NCI-H1417 (cell line): Measurements from ENCODE around the gene LOXL4.

Source experiments
- DNase-seq, 3 experiments: peaks; one replicate each; lab custom pipeline; 2025; lab: John Stamatoyannopoulos, UW

The LOXL4 gene

GRCh38 chr10:98267894-98268693 lies at the start of gene LOXL4:
Gene LOXL4, minus strand, starts transcription at chr10:98268194. Its CDS starts 5,175 bp downstream, at chr10:98263019.
- peak in 2 of 3 experiments; percentile 73 to 74 for DNase-seq

DNA sequence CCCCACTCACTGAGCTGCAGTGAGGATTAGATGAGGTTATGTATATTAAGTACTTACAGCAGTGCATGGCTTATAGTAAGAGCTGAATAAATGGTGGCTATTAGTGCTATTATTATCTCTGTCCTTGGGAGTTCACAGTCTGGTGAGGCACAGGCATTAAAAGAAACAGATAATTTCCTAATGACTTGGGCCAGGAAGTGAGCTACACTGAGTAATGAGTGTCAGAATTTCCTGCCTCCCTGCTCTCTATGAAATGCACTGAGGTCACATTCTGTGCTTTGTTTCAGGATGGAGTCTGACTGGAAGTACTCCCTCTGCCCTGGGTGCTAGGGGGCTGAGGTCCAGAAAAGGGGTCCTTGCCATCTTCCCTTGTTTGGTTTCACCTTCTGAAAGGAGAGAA lies 48.7 kb upstream of the LOXL4 start:
- DNase-seq = peak in 1 of 3 experiments; percentile 4

DNA sequence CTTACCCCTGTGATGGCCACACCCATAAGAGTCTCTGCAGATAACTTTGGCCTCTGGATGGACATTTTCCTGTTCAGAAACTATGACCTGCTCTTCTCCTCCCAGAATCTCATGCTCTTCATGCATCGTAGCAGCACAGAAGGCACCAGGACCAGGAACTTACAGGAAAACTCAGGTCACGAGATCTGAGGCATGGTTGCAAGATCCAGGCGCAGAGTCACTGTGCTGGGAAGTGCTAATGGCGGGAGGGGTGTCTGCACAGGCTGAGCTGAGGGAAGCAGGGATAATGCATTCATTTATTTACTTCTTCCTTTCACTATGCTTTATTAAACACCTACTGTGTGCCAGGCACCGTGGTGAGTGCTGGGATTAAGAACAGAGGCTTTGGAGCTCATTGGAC lies 48.2 kb upstream of the LOXL4 start:
- no peak for DNase-seq

DNA sequence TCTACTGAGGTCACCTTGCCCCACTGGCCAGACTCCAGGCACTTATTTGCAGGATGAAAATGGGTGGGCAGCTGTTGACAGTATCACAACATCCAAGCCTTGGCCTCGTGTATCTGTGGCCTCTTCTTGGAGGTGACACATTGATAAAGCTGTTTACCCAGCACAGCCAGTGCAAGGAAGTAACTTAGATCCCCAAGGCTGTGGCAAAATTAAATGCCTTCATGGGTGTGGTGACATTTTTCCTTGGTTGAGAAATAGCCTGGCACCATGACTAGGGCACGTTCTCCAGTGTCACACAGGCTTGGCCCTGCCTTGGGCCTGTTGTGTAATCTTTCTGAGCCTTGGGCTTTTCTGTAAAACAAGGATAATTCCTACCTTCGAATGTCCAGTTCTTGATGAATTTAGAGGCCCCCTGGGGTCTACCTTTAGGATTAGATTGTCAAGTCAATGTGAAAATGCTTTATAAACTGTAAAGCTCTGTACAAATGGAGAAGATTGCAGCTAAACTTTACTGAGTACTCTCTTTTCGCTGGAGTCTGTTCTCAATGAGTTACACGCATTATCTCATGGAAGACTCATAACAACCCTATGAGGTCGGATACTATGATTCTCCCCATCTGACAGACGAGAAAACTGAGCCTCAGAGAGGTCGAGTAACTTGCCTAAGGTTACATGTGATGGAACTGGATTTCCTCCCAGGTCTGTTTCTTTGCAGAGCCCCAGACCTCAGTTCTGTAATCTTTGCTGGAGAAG lies 46.7 kb upstream of the LOXL4 start:
- no peak for DNase-seq

- no peak for DNase-seq
Observed at GRCh38 chr10:98313598-98313997, 45.6 kb upstream of the LOXL4 start.

DNA sequence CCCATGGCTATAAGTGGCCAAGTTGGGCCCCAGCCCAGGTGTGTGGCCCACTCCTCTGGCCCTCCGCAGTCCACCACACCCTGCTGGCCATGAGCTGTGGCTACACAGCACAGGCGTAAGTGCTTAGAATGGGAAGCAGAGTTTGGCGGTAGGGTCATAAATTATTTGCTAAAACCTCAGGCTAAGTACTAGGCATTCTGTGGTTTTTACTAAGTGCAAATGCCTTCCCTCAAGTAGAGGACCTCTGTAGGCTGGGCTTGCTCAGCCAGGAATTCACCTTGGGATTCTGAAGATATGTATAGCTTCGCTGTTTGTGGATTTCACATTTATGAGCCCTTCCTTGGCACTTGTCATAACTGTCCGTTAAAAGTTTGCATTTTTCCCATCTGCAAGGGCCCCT lies 44.8 kb upstream of the LOXL4 start:
- no peak for DNase-seq

GRCh38 chr10:98312349-98312748 lies 44.4 kb upstream of the LOXL4 start:
- no peak for DNase-seq

DNA sequence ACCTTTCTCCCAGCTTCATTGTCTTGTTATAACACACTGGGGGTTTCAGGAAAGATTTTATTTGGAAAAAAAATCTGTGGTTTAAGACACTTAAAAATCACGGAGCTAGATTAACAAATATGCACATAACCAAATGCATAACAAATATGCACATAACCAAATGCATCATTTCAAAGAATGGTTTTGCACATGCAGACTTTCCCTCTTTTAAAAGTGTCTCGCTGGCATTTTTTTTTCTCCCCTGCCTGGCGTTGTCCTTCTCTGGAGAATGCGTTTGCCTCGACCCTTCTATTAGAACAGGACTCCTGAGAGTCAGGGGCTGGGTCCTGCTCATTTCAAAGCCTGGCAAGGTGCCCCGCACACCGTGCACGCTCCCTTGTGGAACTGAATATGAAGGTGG lies 42.7 kb upstream of the LOXL4 start:
- DNase-seq = no peak

DNA sequence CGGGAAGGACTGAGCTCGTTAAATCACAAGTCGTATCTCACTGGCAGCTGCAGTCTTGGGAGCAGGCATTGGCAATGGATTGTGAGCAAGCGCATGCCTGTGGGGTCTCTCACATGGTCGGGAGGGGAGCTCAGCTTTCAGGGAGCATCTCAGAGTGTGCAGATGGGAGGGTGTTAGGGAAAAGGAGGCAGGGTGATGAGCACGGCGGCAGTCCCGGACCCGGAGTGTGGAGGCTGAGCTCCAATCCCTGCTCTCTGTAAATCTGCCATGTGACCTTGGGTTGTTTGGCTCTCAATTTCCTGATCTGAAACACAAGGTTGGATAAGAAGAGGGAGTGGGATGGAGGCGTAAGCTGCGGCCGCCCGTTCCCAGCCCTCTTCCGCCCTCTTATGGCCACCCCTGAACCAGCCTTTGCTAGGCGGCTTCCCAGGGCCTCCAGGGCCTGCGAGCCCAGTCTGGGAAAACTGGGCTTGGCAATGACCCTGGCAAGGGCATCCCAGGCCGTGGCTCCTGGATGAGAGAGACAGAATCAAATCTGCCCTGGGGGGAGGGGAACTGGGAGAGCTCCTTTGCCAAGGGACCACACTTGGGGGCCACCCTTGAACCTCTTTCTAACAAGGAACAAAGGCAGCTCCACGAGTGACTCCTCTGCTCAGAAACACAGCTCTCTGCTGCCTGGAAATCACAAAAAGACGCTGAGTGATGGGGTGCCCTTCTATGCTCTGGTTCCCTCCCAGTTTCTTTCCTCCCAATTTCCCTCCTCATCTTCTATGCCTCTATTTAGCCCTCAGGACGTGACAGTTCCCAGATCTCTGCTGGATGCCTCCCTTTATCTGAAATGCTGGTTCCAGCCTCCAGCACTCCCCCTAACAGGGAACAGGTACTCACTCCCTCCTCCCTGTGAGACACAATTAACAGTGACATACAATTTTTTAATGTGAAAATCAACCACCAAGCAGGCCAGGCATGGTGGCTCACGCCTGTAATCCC lies 41.7 kb upstream of the LOXL4 start:
- DNase-seq = peak; percentile 22 to 52 (median 26)

DNA sequence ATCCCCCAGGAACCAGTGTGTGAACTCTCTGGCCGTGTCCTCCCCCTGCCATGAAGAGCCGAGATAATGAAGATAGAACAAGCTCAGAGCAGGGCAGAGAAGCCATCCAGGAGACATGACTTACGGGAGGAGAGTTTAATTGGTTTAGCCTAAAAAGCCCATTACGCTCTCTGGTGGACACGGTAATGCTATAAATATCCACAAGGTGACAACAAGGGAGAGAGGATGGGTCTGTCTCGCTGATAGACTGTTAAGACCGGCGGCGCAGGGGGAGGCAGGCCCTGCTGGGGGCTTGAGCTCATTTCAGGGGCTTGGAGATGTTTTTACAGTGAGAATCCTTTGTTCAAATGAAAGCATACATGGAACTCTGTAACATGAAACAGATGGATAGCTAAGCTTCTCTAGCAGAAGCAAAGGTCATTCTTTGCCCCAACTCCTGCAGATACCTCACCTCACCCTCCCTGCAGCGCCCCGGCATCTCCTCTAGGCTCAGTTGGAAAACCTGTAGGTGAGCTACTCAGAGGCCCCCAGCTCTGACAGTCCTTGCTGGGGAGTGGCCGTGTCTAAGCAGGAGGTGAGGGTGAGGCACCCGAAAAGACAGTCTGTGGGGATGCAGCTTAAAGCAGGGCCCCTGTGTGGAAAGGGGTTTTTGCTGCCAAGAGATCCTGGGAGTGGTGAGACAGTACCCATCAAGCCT lies 40.8 kb upstream of the LOXL4 start:
- DNase-seq = peak in 1 of 3 experiments; percentile 26

- DNase-seq = no peak
Observed at GRCh38 chr10:98307916-98308541, 40.0 kb upstream of the LOXL4 start.

DNA sequence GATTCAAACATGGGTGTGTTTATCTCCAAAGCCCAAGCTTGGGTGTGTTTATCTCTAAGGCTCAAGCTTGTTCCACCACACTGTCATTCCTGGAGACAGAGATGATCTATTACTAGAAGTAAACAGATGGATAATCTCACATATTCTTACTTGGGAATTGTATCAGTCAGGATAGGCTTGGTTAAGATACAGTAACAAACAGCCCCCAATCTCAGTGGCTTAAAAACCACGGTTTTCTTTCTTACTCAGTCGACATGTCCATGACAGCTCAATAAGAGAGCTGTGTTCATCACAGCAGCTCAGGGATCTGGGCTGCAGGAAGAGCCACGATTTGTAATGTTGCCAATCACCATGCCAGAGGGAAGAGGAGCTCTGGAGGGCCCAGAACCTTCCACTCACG lies 38.5 kb upstream of the LOXL4 start:
- no peak for DNase-seq

DNA sequence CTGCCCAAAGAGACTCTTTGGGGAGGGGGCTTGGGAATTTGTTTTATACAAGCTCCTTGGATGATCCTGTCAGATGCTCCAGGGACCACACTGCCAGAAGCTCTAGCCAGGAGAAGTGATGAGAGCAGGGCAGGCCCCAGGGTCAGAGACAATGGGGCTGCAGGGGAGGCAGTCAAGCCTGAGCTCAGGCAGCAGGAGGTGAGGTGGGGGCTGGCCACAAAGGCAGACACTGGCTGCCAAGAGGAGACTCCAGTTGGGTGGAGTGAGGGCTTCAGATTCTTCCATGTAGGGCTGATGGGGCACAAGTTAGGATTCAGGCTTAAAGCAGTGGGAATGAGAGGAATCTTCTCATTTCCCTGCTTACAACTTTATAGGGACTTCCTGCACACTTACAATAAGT lies 35.6 kb upstream of the LOXL4 start:
- no peak for DNase-seq

DNA sequence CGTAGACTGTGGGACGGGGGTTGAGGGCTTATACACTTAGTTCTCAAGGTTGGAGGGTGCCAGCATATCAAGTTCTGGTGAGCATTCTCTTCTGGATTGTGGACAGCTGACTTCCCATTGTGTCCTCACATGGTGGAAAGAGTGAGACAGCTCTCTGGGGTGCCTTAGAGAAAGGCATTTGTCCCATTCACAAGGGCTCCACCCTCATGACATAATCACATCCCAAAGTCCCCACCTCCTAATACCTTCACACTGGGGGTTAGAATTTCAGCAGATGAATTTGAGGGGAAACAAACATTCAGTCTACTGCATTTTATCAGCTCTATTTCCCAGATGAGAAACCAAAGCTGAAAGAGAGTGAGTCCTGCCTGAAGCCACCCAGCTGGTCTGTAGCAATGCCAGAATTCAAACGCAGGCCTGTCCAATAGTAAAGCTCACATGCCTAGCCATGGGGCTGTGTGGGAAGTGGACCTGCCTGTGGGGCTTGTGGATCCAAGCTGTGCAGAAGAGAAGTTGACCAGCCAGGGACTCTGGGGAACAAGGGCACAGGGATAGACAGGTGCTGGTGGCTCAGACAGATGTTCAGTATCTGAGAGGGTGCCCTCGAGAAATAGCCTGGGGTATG lies 34.9 kb upstream of the LOXL4 start:
- no peak for DNase-seq

DNA sequence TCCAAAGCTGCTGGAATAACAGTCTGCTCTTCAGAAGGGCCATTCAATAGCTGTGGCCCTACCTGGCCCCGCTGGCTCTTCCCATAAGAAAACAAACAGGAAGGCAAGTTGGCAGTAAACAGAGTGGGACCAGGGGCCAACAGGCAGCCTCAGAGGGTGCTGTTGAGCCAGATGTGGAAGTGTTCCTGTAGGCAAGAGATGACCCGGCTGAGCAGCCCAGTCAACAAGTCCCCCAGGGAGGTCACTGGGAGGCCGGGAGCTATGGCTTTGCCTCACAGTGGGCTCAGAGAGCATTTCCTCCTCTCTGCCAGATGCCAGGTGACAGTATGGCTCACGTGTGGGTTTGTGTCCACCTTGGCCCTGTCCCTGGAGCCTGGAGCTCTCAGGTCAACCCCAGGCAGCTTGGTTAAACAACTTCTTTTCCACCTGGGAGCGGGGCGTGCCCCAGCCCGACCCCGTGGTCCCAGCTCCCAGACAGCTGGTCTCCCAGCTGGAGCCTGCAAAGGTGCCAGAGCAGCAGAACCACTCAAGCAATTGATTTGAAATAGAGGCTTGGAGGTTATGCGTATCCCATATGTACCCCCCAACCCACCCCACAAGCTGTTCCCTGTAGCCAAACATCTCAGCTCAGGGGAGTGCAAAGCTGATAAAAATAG lies 33.8 kb upstream of the LOXL4 start:
- DNase-seq = peak in 1 of 3 experiments; percentile 2

GRCh38 chr10:98300526-98301229 lies 32.7 kb upstream of the LOXL4 start:
- DNase-seq = no peak

- DNase-seq = no peak
Observed at GRCh38 chr10:98299341-98299740, 31.3 kb upstream of the LOXL4 start.

GRCh38 chr10:98296524-98296923 lies 28.5 kb upstream of the LOXL4 start:
- no peak for DNase-seq

DNA sequence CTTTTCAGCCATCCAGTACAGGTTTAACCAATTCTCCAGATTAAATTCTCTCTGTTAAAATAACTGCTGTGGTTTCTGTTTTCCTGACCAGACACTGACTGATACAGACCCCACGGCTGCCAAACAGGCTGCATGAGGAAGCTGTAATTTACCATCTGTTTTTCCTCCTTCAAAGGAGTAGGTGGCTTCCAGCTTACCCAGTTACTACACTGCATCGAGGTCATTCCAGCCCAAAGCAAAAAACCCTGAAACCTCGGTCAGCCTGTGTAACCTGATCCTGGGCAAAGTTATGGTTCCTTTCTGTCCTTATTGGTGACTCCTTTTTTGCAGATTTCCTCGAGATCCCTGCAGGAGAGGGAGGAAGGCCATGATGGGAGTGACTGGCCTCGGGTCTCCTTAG lies 27.9 kb upstream of the LOXL4 start:
- peak in 1 of 3 experiments; percentile 4 for DNase-seq
